ENCODE measurements around the gene BPIFB2. TPM values are rescaled to one million over a fixed set of nuclear protein-coding genes. Genes with fewer than 3 reads are reported as not detected.

BPIFB2 gene
- total RNA-seq, 1 donor from 2014 or later, result not detected

DNA sequence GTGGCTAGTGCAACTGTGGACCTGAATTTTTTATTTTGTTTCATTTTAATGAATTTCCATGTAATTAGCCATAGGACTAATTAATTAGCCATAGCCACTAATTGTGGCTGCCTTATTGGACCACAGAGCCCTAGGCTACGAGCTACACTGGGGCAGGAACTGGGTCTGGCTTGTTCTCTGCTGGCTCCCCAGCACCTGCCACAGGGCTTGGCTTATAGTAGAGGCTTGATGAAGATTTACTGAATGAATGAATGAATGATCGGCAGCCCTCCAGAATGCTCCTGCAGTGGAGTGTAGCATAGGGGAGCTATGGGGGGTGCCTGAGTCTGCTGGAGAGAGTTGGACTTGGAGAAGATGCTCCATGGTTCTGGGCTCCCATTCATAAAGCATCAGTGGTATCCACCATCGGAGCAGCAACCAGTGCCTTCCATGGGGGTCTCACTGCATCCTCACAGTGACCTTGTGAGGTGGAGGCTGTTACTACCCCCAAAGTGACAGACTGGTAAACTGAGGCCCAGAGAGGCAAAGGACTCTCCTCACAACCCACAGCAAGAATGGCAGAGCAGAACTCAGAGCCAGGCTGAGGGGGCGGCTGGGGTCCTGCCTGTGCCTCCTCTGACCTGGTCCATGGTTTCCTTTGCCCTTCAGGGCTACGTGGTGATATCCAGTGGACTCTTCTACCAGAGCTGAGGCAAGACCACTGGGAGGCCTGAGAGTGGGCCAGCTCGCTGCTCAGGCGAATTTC is 15.4 kb downstream of the BPIFB2 start:
- no peaks in the 10 kb centered on the region for H3K36me3 ChIP-seq (ENCODE audit: control insufficient read depth, insufficient read depth, low read length)
- H3K4me3 ChIP-seq (ENCODE audit: low read depth, low read length), result no peak overlapping the region
- FAIRE-seq, result no peak
- no peak for DNase-seq (ENCODE audit: low read depth)
- TF ChIP-seq, protein P1, sequence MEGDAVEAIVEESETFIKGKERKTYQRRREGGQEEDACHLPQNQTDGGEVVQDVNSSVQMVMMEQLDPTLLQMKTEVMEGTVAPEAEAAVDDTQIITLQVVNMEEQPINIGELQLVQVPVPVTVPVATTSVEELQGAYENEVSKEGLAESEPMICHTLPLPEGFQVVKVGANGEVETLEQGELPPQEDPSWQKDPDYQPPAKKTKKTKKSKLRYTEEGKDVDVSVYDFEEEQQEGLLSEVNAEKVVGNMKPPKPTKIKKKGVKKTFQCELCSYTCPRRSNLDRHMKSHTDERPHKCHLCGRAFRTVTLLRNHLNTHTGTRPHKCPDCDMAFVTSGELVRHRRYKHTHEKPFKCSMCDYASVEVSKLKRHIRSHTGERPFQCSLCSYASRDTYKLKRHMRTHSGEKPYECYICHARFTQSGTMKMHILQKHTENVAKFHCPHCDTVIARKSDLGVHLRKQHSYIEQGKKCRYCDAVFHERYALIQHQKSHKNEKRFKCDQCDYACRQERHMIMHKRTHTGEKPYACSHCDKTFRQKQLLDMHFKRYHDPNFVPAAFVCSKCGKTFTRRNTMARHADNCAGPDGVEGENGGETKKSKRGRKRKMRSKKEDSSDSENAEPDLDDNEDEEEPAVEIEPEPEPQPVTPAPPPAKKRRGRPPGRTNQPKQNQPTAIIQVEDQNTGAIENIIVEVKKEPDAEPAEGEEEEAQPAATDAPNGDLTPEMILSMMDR (IDR thresholded peaks at IDR 0.05; ENCODE audit: insufficient read depth, low read length, severe bottlenecking), result no peak
- no peaks in the 10 kb centered on the region for H3K27me3 ChIP-seq (ENCODE audit: control insufficient read depth, insufficient read depth, low read length)

DNA sequence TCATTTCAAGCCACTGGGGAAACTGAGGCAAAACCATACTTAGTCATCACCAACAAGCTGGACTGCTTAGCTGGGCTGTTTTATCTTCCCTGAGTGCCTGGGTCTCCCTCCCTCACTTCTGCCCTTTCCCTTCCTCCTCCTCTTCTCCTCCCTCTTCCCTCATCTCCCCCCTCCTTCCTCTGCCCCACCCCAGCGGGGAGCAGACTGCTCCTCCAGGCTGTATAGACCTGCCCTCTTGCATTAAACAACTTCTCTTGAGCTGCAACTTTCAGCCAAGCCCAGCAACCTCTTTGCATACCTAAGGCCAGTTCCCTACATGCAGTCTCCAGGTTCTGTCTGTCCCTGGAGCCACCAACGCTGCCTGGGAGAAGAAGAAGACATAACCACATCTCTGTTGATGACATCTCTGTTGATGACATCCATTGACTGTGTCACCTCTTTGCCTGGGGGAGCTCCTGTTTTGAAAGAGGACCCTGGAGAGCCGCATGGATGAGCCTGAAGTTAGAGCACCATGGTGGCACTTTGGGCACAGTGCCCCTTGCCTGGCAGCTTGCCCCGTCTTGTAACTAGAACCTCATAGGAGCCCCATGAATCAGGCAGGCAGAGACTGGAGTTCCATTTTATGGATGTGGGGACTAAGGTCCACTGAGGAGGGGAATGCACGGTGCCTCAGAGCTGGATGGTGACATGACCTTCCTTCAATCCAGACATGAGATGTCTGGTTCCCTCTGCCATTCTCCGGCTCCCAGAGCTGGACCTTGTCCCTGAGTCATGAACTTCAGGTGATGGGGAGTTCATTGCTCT is 16.1 kb downstream of the BPIFB2 start:
- DNase-seq (ENCODE audit: low read depth), result no peak
- H3K27me3 ChIP-seq (ENCODE audit: control insufficient read depth, insufficient read depth, low read length), result no peaks in the 10 kb centered on the region

DNA sequence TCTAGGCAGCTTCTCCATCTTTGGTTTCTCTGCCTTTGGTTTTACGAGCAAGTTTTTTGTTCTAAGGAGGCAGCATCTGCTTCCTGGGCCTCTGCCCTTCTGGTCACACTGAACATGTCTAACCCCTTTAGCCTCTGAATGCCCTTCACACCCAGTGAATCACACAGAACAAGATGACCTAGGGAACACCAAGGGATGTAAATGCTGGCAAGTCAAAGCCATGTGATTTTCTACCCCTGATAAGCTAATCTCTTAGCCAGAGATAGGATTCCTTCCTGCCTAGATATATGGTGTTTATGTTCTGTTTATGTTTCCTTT is 16.7 kb downstream of the BPIFB2 start:
- no peaks in the 10 kb centered on the region for H3K27me3 ChIP-seq (ENCODE audit: control insufficient read depth, insufficient read depth, low read length)
- H3K4me3 ChIP-seq (ENCODE audit: low read depth, low read length), result no peak overlapping the region
- TF ChIP-seq, protein P1 (IDR thresholded peaks at IDR 0.05; ENCODE audit: insufficient read depth, low read length, severe bottlenecking), result no peak
- no peaks in the 10 kb centered on the region for H3K36me3 ChIP-seq (ENCODE audit: control insufficient read depth, insufficient read depth, low read length)
- DNase-seq (ENCODE audit: low read depth), result no peak
- FAIRE-seq, result no peak

More for the DNA sequence above, 16.1 kb downstream of the BPIFB2 start:
- TF ChIP-seq, protein P1 (IDR thresholded peaks at IDR 0.05; ENCODE audit: insufficient read depth, low read length, severe bottlenecking), result no peak
- no peaks in the 10 kb centered on the region for H3K36me3 ChIP-seq (ENCODE audit: control insufficient read depth, insufficient read depth, low read length)
- FAIRE-seq, result no peak
- H3K4me3 ChIP-seq (ENCODE audit: low read depth, low read length), result no peak overlapping the region

- Histone ChIP-seq H3K27me3 (ENCODE audit: control insufficient read depth, insufficient read depth, low read length) (no peaks in the 10 kb centered on the region), H3K36me3 (ENCODE audit: control insufficient read depth, insufficient read depth, low read length) (no peaks in the 10 kb centered on the region), H3K4me3 (ENCODE audit: low read depth, low read length) (no peak overlapping the region)
- FAIRE-seq, result peak; percentile 28
- TF ChIP-seq, protein P1 (IDR thresholded peaks at IDR 0.05; ENCODE audit: insufficient read depth, low read length, severe bottlenecking), result no peak
- DNase-seq (ENCODE audit: low read depth), result no peak
Measured at GRCh38 chr20:33024609-33025317, 17.3 kb downstream of the BPIFB2 start.

DNA sequence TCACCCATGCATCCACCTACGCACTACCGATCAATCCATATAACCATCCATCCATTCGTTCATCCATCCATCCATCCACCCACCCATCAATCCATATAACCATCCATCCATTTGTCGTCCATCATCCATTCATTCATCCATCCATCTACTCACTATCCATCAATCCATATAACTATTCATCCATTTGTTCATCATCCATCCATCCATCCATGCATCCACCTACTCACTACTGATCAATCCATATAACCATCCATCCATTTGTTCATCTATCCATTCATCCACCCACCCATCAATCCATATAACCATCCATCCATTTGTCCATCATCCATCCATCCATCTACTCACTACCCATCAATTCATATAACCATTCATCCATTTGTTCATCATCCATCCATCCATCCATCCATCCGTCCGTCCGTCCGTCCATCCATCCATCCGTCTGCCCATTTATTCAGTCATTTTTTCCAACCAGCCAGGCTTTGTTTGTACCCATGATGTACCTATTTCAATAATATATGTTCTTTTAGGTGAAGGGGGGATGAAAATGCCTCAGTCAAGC is 17.9 kb downstream of the BPIFB2 start:
- FAIRE-seq (no peak), DNase-seq (ENCODE audit: low read depth) (no peak)
- TF ChIP-seq, protein P1 (IDR thresholded peaks at IDR 0.05; ENCODE audit: insufficient read depth, low read length, severe bottlenecking), result no peak
- H3K36me3 ChIP-seq (ENCODE audit: control insufficient read depth, insufficient read depth, low read length), result no peaks in the 10 kb centered on the region
- no peak overlapping the region for H3K4me3 ChIP-seq (ENCODE audit: low read depth, low read length)
- no peaks in the 10 kb centered on the region for H3K27me3 ChIP-seq (ENCODE audit: control insufficient read depth, insufficient read depth, low read length)

Data from bronchial epithelial cell (primary cell).